B cell (primary cell): ENCODE measurements around the gene RAX2. TPM values are rescaled to one million over a fixed set of nuclear protein-coding genes. Genes with fewer than 3 reads are reported as not detected.

ENCODE experiments used
- ATAC-seq: fragments of 200-7000 bp; cut with Tn5 transposase; one replicate; pipeline ENCODE4 v1.10.0; 2021; ENCODE audit warnings: low read depth, mild to moderate bottlenecking, moderate number of reproducible peaks, moderate library complexity
- CTCF ChIA-PET: fragments of 350-600 bp; sonication (Branson Sonifier 250); formaldehyde crosslinking; loops from one replicate; lab custom pipeline; 2021; ENCODE audit warnings: antibody characterized with exemption, inconsistent platforms; lab: Charles Lee
- POLR2A ChIA-PET: fragments of 350-600 bp; sonication (Branson Sonifier 250); formaldehyde crosslinking; loops from one replicate; lab custom pipeline; 2021; ENCODE audit warnings: antibody characterized with exemption; lab: Charles Lee
- DNase-seq: peaks from one replicate; pipeline ENCODE4 v3.0.0; 2013
- H2AFZ ChIP-seq: 2 replicates; pipeline ENCODE4 v1.6.1; 2012; ENCODE audit warnings: mild to moderate bottlenecking, low read depth, low read length; ENCODE audit not compliant: insufficient read depth, poor library complexity, severe bottlenecking
- H3K27ac ChIP-seq, 2 donors: 1 replicate in 1 of 2; 2 replicates in 1 of 2; pipeline ENCODE4 v1.5.1; 2012 to 2013; ENCODE audit warnings: low read length in 2 of 2, mild to moderate bottlenecking in 2 of 2, moderate library complexity in 1 of 2
- H3K27me3 ChIP-seq, 4 experiments: fragments of 200-600 bp in 1 of 4; sonication (generic) in 1 of 4; replicated peaks in 1 of 4; 1 replicate in 2 of 4; 2 replicates in 2 of 4; pipeline versions ENCODE4 v1.6.1 to v1.7.0; 2013 to 2016; ENCODE audit warnings: low read length in 3 of 4, mild to moderate bottlenecking in 2 of 4, mixed read lengths in 1 of 4, moderate library complexity in 1 of 4; ENCODE audit not compliant: insufficient read depth in 4 of 4, control insufficient read depth in 3 of 4; ENCODE audit errors: control extremely low read depth in 1 of 4
- H3K36me3 ChIP-seq, 2 experiments: replicated peaks in 1 of 2; 1 replicate in 1 of 2; 2 replicates in 1 of 2; pipeline versions ENCODE4 v1.6.1 to v1.7.1; 2013; ENCODE audit warnings: low read length in 1 of 2; ENCODE audit not compliant: insufficient read depth in 2 of 2, control insufficient read depth in 1 of 2; ENCODE audit errors: control extremely low read depth in 1 of 2, extremely low read depth in 1 of 2
- H3K4me1 ChIP-seq, 2 donors: fragments of 200-600 bp in 1 of 2; sonication (generic) in 1 of 2; 1 replicate in 1 of 2; 2 replicates in 1 of 2; pipeline versions ENCODE4 v1.5.1 to v1.6.1; 2013 to 2017; ENCODE audit warnings: low read length in 2 of 2; ENCODE audit not compliant: control insufficient read depth in 2 of 2, insufficient read depth in 2 of 2
- H3K4me2 ChIP-seq: replicated peaks from 2 replicates; pipeline ENCODE3; 2012; ENCODE audit warnings: mild to moderate bottlenecking, low read depth, low read length; ENCODE audit not compliant: poor library complexity, severe bottlenecking
- H3K4me3 ChIP-seq, 5 experiments: fragments of 200-600 bp in 1 of 5; sonication (generic) in 1 of 5; 1 replicate in 3 of 5; 2 replicates in 2 of 5; pipeline versions ENCODE4 v1.5.1 to v1.7.0; 2011 to 2016; ENCODE audit warnings: low read length in 4 of 5, mild to moderate bottlenecking in 4 of 5, low read depth in 2 of 5, control low read depth in 1 of 5, moderate library complexity in 1 of 5; ENCODE audit not compliant: insufficient read depth in 1 of 5; ENCODE audit errors: control extremely low read depth in 1 of 5, extremely low read depth in 1 of 5
- H3K79me2 ChIP-seq: fragments of 200-600 bp; sonication (generic); one replicate; pipeline ENCODE4 v1.6.0; 2016; ENCODE audit warnings: low read length; ENCODE audit not compliant: control insufficient read depth, insufficient read depth
- H3K9ac ChIP-seq: fragments of 200-600 bp; sonication (generic); 2 replicates; pipeline ENCODE4 v1.6.1; 2017; ENCODE audit warnings: mild to moderate bottlenecking, low read length, moderate library complexity
- H3K9me3 ChIP-seq, 3 donors: one replicate each; pipeline versions ENCODE4 v1.6.1 to v1.7.1; 2013; ENCODE audit warnings: low read length in 2 of 3; ENCODE audit not compliant: control insufficient read depth in 2 of 3, insufficient read depth in 1 of 3; ENCODE audit errors: control extremely low read depth in 1 of 3
- H4K20me1 ChIP-seq: 2 replicates; pipeline ENCODE4 v1.6.0; 2012; ENCODE audit warnings: mild to moderate bottlenecking, low read length; ENCODE audit not compliant: insufficient read depth, control insufficient read depth, poor library complexity, severe bottlenecking
- H3K27ac Mint-ChIP-seq: one replicate; pipeline ENCODE4 v1.8.0; 2021; ENCODE audit warnings: mixed read lengths
- H3K27me3 Mint-ChIP-seq: one replicate; pipeline ENCODE4 v1.8.0; 2021; ENCODE audit warnings: mixed read lengths
- H3K4me1 Mint-ChIP-seq: one replicate; pipeline ENCODE4 v1.8.0; 2021; ENCODE audit warnings: mixed read lengths
- H3K4me3 Mint-ChIP-seq: one replicate; pipeline ENCODE4 v1.8.0; 2021; ENCODE audit warnings: mixed read lengths
- H3K9me3 Mint-ChIP-seq: one replicate; pipeline ENCODE4 v1.8.0; 2022; ENCODE audit warnings: mixed read lengths; ENCODE audit not compliant: insufficient read depth
- EZH2 ChIP-seq: IDR thresholded peaks from 2 replicates; pipeline ENCODE4 v1.6.1; 2012; ENCODE audit warnings: borderline replicate concordance, low read depth, mild to moderate bottlenecking, moderate library complexity, low read length; ENCODE audit not compliant: insufficient read depth, poor library complexity, severe bottlenecking
- WGBS: methylation state at CpG from one replicate; pipeline ENCODE4 v1.1.5; 2013; ENCODE audit warnings: missing lambda C conversion rate; ENCODE audit not compliant: insufficient coverage; 5-methylcytosine and 5-hydroxymethylcytosine counted together
- intact Hi-C: fragments of 100-400 bp; cut with micrococcal nuclease; formaldehyde crosslinking; loops from one replicate; pipeline ENCODE4 v1.10.0; 2022
- polyA plus RNA-seq: library from polyadenylated mRNA; depleted of rRNA; stranded (reverse); fragments of >200 nt; gene quantifications from 2 replicates; pipeline ENCODE4 v1.2.3, GENCODE V29; 2012
- total RNA-seq, 2 donors: library from RNA; stranded (reverse); fragments of 120-200 nt in 1 of 2; gene quantifications; 1 replicate in 1 of 2; 2 replicates in 1 of 2; pipeline versions ENCODE4 v1.2.3 to v1.2.4, GENCODE V29; 2013 to 2022
- TF ChIP-seq, protein P1 (sequence below): fragments of 200-600 bp; IDR thresholded peaks from one replicate; pipeline ENCODE4 v1.8.0; 2022; ENCODE audit warnings: antibody characterized with exemption, mild to moderate bottlenecking

Gene RAX2
- total and polyA plus RNA-seq, 2 donors (not counting 1 experiment from before 2014, with no cell fraction given) = not detected

DNA sequence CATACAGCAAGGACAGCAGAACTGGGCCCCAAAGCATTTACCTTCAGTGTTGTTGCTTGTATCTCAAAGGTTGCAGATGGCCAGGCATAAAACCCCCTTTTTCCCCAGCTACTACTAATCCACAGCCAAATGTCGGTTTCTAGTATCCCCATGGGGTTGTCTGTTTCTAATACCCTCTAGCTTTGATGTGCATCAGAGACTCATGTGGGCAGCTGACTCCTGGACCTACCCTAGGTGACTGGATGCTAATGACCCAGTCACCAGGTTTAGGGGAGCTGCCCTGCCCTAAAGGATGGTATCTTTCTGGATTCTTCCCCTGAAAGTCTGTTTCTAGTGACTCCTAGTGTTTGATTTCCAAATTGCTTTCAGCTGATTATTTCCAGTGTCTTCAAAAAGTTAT lies 39.9 kb downstream of the RAX2 start:
- 100% methylated on average over 1 of the region's 1 CpG for WGBS
- CTCF ChIA-PET = no interaction called here
- no peaks in the 10 kb centered on the region for H3K4me1 ChIP-seq
- POLR2A ChIA-PET = no interaction called here
- H3K27me3 Mint-ChIP-seq = peaks cover 7% of the 10 kb centered on the region
- H2AFZ ChIP-seq = no peak overlapping the region
- DNase-seq (no peak), ATAC-seq (no peak)
- H3K27ac ChIP-seq = no peak overlapping the region
- intact Hi-C loops = no loop called here
- no peaks in the 10 kb centered on the region for H3K79me2 ChIP-seq
- H3K27ac Mint-ChIP-seq = no peak overlapping the region
- H3K36me3 ChIP-seq = no peaks in the 10 kb centered on the region
- no peaks in the 10 kb centered on the region for H3K9me3 Mint-ChIP-seq
- no peak overlapping the region for H3K4me2 ChIP-seq
- H3K4me3 ChIP-seq = no peak overlapping the region
- peaks cover 0 to under 1% (median 0%) of the 10 kb centered on the region in 4 experiments for H3K27me3 ChIP-seq
- H3K9ac ChIP-seq = no peak overlapping the region
- no peaks in the 10 kb centered on the region for H3K9me3 ChIP-seq
- H3K4me3 Mint-ChIP-seq = no peak overlapping the region
- no peaks in the 10 kb centered on the region for H4K20me1 ChIP-seq
- TF ChIP-seq, protein P1, sequence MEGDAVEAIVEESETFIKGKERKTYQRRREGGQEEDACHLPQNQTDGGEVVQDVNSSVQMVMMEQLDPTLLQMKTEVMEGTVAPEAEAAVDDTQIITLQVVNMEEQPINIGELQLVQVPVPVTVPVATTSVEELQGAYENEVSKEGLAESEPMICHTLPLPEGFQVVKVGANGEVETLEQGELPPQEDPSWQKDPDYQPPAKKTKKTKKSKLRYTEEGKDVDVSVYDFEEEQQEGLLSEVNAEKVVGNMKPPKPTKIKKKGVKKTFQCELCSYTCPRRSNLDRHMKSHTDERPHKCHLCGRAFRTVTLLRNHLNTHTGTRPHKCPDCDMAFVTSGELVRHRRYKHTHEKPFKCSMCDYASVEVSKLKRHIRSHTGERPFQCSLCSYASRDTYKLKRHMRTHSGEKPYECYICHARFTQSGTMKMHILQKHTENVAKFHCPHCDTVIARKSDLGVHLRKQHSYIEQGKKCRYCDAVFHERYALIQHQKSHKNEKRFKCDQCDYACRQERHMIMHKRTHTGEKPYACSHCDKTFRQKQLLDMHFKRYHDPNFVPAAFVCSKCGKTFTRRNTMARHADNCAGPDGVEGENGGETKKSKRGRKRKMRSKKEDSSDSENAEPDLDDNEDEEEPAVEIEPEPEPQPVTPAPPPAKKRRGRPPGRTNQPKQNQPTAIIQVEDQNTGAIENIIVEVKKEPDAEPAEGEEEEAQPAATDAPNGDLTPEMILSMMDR = no peak
- TF ChIP-seq EZH2 = no peak
- H3K4me1 Mint-ChIP-seq = no peaks in the 10 kb centered on the region

DNA sequence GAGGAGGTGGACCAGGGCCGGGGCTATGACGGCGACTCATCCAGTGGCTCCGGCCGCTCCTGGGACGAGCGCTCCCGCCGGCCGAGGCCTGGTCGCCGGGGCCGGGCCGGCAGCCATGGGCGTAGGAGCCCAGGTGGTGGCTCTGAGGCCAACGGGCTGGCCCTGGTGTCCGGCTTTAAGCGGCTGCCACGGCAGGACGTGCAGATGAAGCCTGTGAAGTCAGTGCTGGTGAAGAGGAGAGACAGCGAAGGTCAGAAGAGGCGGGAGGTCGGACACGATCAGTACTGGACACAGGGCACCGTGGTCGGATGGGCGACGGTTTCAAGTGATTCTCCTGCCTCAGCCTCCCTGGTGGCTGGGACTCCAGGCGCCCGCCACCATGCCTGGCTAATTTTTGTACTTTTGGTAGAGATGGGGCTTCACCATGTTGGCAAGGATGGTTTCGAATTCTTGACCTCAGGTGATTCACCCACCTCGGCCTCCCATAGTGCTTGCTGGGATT lies 41.5 kb downstream of the RAX2 start:
- no peak overlapping the region for H3K9ac ChIP-seq
- H3K27ac ChIP-seq = no peak overlapping the region
- POLR2A ChIA-PET = no interaction called here
- H3K4me1 ChIP-seq = no peaks in the 10 kb centered on the region
- no peak overlapping the region for H3K4me2 ChIP-seq
- H3K4me3 ChIP-seq = no peak overlapping the region
- H3K79me2 ChIP-seq = no peaks in the 10 kb centered on the region
- WGBS = 93% methylated on average over 30 of the region's 32 CpGs
- H3K36me3 ChIP-seq = no peaks in the 10 kb centered on the region
- CTCF ChIA-PET = interaction anchor here (0.6 kb wide), 1 partner anchor 28 kb away, joined by 4 read pairs; no protein-coding TSS in a partner anchor
- TF ChIP-seq, protein P1 = no peak
- no peak for TF ChIP-seq EZH2
- Mint-ChIP-seq H3K27ac (no peak overlapping the region), H3K4me1 (no peaks in the 10 kb centered on the region), H3K4me3 (no peak overlapping the region), H3K27me3 (peaks cover 7% of the 10 kb centered on the region), H3K9me3 (no peaks in the 10 kb centered on the region)
- H3K27me3 ChIP-seq = no peaks in the 10 kb centered on the region
- intact Hi-C loops = no loop called here
- H4K20me1 ChIP-seq = no peaks in the 10 kb centered on the region
- no peak overlapping the region for H2AFZ ChIP-seq
- no peak for ATAC-seq
- H3K9me3 ChIP-seq = no peaks in the 10 kb centered on the region
- DNase-seq = no peak
